ENCODE results near the gene UFD1. TPM values are rescaled to one million over a fixed set of nuclear protein-coding genes. Genes with fewer than 3 reads are reported as not detected.

Gene UFD1
- total RNA-seq, 6 donors from 2014 or later, result 21.0 to 52.1 (median 29.1) TPM

DNA sequence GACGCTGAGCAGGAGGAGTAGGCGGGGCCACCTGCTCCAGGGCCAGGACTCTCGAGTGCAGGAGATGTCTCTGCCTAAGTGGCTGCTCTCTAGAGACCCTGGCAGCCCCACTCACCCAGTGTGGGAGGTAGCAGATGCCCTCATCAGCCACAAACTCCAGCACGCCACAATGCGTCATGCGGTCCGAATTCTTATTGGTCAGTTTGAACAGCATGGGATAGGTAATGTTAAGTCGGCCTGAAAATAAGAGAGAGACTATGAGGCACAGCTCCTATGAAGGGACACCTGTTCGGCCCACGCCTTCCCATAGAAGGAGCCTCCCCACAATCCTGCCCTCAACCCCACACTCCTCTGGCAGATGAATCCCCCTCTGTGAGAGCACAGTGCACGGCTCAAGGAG lies 7.4 kb downstream of the UFD1 start:
- no peak overlapping the region for H3K27ac ChIP-seq
- ATAC-seq (ENCODE audit: low FRiP score in 2 of 2) (no peak), DNase-seq (no peak)
- H3K4me1 ChIP-seq, result peaks cover 0 to 11% (median 8%) of the 10 kb centered on the region in 4 donors
- 85 to 90% methylated on average over 3 to 11 of the region's 11 CpGs for WGBS, 2 donors
- H3K4me3 ChIP-seq, result no peak overlapping the region
- H3K27me3 ChIP-seq, result no peaks in the 10 kb centered on the region
- H3K36me3 ChIP-seq, result peaks cover 33 to 90% (median 80%) of the 10 kb centered on the region in 4 donors
- TF ChIP-seq POLR2A (IDR thresholded peaks at IDR 0.05) (no peak), POLR2AphosphoS5 (IDR thresholded peaks at IDR 0.05) (no peak), EP300 (IDR thresholded peaks at IDR 0.05) (no peak)
- TF ChIP-seq, protein P1, sequence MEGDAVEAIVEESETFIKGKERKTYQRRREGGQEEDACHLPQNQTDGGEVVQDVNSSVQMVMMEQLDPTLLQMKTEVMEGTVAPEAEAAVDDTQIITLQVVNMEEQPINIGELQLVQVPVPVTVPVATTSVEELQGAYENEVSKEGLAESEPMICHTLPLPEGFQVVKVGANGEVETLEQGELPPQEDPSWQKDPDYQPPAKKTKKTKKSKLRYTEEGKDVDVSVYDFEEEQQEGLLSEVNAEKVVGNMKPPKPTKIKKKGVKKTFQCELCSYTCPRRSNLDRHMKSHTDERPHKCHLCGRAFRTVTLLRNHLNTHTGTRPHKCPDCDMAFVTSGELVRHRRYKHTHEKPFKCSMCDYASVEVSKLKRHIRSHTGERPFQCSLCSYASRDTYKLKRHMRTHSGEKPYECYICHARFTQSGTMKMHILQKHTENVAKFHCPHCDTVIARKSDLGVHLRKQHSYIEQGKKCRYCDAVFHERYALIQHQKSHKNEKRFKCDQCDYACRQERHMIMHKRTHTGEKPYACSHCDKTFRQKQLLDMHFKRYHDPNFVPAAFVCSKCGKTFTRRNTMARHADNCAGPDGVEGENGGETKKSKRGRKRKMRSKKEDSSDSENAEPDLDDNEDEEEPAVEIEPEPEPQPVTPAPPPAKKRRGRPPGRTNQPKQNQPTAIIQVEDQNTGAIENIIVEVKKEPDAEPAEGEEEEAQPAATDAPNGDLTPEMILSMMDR (IDR thresholded peaks at IDR 0.05), result no peak
- H3K9me3 ChIP-seq, result no peaks in the 10 kb centered on the region

DNA sequence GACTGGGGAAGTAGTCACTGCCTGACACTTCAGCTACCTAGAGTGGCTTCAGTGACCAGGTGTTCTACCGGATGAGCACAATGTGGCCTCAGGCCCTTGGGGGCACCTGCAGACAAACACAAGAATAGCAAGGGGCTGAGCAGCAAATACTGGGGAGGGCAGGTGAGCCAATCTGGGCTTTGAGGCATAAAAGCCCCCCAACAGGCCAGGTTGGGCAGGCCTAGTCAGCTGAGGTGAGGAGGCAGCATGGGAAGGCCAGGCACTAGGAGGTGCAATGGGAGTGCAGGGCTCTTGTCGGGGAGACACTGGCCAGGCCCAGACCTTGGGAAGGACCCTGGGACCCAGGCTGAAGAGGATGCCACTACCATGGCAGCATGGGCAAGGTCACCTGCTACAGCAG lies 9.0 kb downstream of the UFD1 start:
- 100% methylated on average over 2 of the region's 2 CpGs for WGBS, 2 donors
- no peaks in the 10 kb centered on the region for H3K4me1 ChIP-seq
- H3K27ac ChIP-seq, result no peak overlapping the region
- ATAC-seq (ENCODE audit: low FRiP score in 2 of 2) (no peak), DNase-seq (no peak)
- peaks cover 40 to 100% (median 92%) of the 10 kb centered on the region in 4 donors for H3K36me3 ChIP-seq
- H3K9me3 ChIP-seq, result no peaks in the 10 kb centered on the region
- no peak for TF ChIP-seq EP300 (IDR thresholded peaks at IDR 0.05)
- no peak overlapping the region for H3K4me3 ChIP-seq
- no peaks in the 10 kb centered on the region for H3K27me3 ChIP-seq

DNA sequence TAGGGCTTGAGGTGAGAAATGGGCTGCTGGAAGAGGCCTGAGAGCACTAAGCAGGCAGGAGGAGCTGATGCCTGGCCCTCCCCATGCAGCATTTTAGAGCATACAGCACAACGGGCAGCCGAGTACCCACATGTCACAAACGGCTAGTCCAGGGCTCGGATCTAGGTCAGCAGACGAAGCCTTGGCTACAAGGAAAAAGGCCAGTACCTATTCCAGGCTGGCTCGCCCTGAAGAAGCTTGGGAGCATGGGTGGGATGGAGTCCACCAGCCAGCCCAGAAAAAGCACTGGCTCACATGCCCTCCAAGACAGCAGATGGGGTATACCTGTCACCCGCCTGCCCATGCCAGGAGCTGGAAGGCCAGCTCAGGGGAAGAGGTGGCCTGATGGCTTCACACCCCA lies 9.6 kb downstream of the UFD1 start:
- no peak for ATAC-seq (ENCODE audit: low FRiP score in 2 of 2)
- H3K4me3 ChIP-seq, result no peak overlapping the region
- DNase-seq, result no peak
- H3K27me3 ChIP-seq, result no peaks in the 10 kb centered on the region
- no peaks in the 10 kb centered on the region for H3K4me1 ChIP-seq
- TF ChIP-seq POLR2AphosphoS5 (IDR thresholded peaks at IDR 0.05) (no peak), EP300 (IDR thresholded peaks at IDR 0.05) (no peak), POLR2A (IDR thresholded peaks at IDR 0.05) (no peak)
- TF ChIP-seq, protein P1 (IDR thresholded peaks at IDR 0.05), result no peak
- peaks cover 44 to 100% (median 92%) of the 10 kb centered on the region in 4 donors for H3K36me3 ChIP-seq
- H3K9me3 ChIP-seq, result no peaks in the 10 kb centered on the region
- WGBS, 2 donors, result 92 to 93% methylated on average over 7 of the region's 7 CpGs
- no peak overlapping the region for H3K27ac ChIP-seq

DNA sequence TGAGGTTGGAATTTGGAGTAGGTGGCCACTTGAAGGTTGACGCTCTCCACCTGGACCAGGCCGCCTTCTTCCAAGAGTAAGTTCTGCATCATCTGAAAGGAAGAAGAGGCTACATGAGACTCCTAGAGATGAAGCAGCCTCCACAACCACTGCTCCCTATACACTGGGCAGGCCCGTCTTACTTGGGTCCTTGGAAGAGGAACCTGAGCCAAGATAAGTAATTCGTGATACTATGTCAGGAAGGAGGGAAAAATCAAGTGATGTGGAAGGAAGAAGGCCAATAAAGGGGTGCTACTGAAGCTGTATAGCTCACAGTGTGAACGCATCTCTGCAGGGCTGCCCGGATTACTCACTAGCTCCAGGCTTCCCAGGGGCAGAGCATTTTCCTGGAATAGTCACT lies 11.1 kb downstream of the UFD1 start:
- no peak for ATAC-seq (ENCODE audit: low FRiP score in 2 of 2)

DNA sequence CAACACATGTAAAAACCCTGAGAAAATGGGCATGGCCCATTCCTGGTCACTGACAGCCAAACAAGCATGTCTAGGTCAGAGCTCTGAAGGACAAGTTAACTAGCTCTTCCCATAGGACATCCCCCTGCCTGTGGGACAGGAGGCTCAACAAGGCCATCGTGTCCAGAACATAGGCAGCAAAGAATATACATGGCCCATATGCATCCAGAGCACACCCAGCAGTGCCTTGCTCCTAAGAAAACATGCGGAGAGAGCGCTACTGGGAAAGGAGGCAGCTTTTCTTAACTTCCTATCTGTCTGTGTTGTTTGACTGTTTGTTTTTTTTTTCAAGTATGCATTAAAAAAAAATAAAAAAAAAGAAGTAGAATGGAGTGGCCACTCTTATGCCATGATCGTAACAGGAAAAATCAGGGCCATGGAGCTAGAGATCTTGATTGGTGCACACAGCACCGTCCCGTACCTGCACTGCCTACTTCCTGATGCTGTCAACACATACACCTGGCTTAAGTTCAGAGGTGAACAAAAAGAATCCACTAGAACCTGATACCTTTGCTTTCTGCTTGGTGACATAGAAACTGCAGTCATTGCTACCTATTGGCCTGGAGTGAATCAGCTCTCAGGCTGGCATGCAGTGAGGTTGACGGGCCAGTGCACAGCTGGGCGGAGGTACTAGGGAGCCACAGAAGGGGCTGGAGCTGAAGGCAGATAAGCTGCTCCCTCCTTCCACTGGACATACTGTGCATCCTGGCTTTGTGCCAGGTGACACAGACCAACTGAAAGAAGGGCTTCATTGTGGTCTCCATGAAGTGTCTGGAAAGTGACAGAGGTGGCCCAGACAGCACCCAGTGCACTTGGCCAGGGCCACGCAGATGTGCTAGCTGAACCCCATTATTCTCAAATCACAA lies 11.9 kb downstream of the UFD1 start:
- ATAC-seq (ENCODE audit: low FRiP score in 2 of 2) (no peak), DNase-seq (no peak)
- Histone ChIP-seq H3K9me3 (no peaks in the 10 kb centered on the region), H3K36me3 (peaks cover 39 to 100% (median 83%) of the 10 kb centered on the region in 4 donors), H3K27me3 (no peaks in the 10 kb centered on the region), H3K4me1 (no peaks in the 10 kb centered on the region), H3K4me3 (no peak overlapping the region), H3K27ac (no peak overlapping the region)
- 94 to 96% methylated on average over 8 to 9 of the region's 9 CpGs for WGBS, 2 donors
- TF ChIP-seq POLR2A (IDR thresholded peaks at IDR 0.05), result no peak
- TF ChIP-seq, protein P1 (IDR thresholded peaks at IDR 0.05), result no peak
- TF ChIP-seq EP300 (IDR thresholded peaks at IDR 0.05), result no peak
- TF ChIP-seq POLR2AphosphoS5 (IDR thresholded peaks at IDR 0.05), result no peak

More for the DNA sequence above, 11.1 kb downstream of the UFD1 start:
- 95 to 98% methylated on average over 6 of the region's 6 CpGs for WGBS, 2 donors
- no peak overlapping the region for H3K4me3 ChIP-seq
- H3K27ac ChIP-seq, result no peak overlapping the region
- peaks cover 39 to 100% (median 89%) of the 10 kb centered on the region in 4 donors for H3K36me3 ChIP-seq
- no peaks in the 10 kb centered on the region for H3K4me1 ChIP-seq
- TF ChIP-seq POLR2AphosphoS5 (IDR thresholded peaks at IDR 0.05), result no peak
- no peaks in the 10 kb centered on the region for H3K27me3 ChIP-seq
- H3K9me3 ChIP-seq, result no peaks in the 10 kb centered on the region
- no peak for DNase-seq
